HG02571 (cell line): ENCODE data around the gene LMX1A.

Source experiments
- ATAC-seq: cut with Tn5 transposase; IDR thresholded peaks from one replicate; pipeline ENCODE4 v1.9.1; 2021; ENCODE audit warnings: mild to moderate bottlenecking, moderate library complexity; ENCODE audit not compliant: unreplicated experiment

The LMX1A gene

GRCh38 chr1:165369255-165369848 lies 12.8 kb upstream of the LMX1A start:
- ATAC-seq, result peak; percentile 49

- ATAC-seq, result peak; percentile 58
These were observed 11.0 kb upstream of the LMX1A start for GRCh38 chr1:165367375-165367993.

DNA sequence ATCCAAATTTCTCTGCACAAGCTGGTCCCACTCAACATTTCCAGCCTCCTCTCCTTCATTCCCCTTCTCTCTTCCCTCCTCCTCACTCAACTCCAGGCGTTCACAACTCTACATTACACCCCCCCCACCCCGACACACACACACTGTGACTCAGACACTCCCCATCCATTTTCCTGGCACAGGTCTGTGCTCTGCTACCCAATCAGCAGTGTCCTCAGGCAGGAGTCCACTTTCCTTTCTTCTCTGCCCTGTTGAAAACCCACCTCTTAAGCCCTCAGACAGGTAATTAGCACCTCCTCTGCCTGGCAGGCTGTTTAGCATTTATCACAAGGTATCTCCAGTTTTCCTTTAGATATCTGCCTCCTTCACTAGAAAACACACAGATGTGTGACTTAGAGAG lies 8.8 kb upstream of the LMX1A start:
- no peak for ATAC-seq

DNA sequence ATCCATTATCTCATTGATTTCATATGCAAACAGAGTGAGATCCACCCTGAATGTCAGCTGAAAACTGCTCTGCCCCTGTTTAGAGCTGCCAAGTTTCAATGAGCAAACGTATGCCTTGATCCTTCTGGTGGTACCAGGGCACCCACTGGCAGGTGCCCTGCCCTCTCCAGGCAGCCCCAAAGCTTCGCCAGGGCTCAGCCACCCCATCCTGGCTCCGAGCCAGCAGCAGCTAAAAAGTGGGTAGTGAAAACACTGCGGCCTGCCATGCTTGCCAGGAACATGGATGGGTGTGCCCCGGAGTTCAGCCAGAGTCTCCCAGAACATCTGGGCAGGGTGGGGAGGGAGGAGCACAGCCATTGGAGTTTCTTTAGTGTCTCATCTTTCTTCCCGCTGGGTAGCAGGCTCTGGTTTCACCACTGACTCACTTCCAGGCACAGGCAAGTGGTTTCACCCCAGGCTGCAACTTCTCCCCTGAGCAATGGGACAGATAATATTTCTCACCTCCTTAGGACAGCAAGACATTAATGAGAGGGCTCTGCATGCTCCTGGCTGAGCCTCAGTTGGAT lies 8.1 kb upstream of the LMX1A start:
- ATAC-seq, result no peak

DNA sequence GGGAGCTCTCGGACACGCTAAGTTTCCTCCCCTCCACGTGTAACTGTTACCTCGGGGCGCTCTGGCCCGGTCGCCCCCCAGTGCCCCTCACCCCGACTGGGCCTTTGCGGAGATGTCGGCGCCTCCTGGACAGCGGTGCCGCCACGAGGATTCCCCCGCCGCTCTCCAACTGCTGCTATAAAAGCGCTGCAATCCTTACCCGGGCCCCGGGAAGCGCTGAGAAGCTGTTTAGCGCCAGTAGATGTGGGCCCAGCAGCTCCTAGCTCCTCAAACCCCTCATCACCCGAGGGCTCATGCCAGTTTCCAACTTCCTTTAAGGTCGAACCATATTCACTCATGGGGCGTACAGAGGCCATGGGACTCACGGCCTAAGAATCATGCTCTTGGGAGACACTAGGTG lies 361 bp upstream of the LMX1A start:
- no peak for ATAC-seq

GRCh38 chr1:165355139-165355976 lies 1.2 kb downstream of the LMX1A start:
- no peak for ATAC-seq

- ATAC-seq, result no peak
These were observed 1.8 kb downstream of the LMX1A start for GRCh38 chr1:165354739-165355138.

GRCh38 chr1:165353731-165354671 lies 2.5 kb downstream of the LMX1A start:
- no peak for ATAC-seq

DNA sequence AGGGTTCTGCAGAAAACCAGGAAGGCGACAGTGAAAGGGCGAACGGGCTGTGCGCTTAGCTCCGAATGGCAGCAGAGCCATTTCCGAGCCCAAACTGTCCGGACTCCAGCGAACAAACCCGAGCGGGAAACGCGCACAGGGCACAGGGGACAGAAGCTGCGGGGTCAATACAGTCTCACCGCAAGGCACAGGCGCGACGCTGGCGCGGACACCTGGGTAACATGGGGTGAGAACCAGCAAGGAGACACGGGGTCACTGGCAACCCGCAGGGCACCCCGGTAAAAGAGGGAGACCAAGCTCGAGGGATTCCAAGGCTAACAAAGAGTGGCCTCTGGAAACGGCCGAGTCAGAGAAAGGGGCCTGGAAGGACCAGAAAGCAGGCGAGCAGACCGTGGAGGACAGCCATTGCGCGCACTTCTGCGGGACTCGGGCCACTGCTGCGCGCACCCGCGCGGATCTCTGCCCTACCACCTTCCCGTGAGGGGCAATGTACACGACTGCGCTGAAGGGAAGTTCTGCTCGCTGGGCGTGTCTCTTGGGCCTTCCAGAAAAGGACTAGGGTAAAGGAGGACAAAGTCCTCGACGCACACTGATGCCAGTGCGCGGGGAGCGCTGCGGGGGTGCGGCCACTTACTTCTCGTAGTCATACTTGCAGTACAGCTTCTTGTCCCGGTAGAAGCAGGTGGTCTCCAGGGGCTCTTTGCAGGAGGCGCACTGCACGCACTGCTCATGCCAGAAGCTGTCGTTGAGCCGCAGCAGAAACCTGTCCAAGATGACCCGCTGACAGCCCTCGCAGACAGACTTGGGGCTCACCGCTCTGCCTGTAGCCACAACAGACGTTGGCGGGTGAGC lies 3.8 kb downstream of the LMX1A start:
- no peak for ATAC-seq

DNA sequence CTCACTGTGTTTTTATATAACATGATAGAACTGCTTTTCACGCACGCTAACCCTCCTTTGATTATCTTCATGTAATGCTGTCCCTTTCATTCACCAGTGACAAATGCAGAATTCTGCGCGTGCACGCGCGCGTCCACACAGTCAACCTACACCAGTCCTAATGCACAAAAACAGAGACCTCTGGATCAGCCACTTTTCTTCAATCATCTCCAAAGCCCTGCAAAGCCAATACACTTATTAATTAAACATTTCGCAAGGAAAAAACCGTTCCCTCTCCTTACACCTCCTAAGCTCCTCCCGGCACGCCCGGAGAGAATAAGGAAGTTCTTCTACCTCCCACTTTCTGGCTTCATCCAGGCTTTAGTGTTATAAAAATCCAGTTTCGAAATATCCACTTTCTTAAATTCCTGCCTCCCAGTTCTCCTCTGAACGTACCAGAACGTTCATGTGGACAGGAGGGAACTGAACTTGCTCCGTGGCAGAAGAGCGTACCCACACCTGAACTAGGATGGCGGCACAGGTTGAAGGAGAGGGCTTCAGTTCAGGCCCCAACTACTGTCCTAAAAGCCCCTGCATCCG lies 4.6 kb downstream of the LMX1A start:
- ATAC-seq, result no peak

GRCh38 chr1:165350840-165351239 lies 5.7 kb downstream of the LMX1A start:
- no peak for ATAC-seq

DNA sequence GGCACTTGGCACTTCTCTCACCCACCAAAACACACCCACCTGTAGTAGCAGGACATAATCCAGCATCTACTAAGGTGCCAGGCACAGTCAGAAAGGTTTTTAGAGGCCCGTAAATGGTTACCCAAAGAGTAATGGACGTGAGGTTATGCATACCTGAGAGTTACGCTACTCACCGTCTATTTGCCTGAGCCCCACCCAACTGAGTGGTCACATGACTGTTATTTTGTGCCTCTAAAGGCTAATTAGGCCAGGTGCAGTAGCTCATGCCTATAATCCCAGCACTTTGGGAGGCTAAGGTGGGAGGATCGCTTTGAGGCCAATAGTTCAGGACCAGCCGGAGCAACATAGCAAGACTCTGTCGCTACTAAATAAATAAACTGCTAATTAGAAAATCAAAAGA lies 11.0 kb downstream of the LMX1A start:
- no peak for ATAC-seq

DNA sequence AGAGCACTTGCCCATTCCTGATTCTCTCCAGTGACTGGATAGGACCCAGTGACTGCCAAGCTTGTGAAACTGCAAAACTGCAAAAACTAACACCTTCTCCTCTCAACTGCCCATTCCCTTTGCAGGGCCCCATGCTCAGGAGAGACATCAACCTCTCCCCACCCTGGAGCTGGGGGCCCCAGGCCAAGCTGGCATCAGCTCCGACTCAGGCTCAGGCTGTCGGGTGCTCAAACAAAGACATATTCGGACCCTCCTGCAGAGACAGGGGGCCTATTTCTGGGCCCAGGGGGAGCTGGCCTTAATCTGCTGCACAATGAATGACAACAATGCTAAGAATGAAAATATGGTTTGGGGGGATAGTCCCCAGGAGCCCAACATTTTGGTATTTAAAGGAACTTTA lies 11.8 kb downstream of the LMX1A start:
- no peak for ATAC-seq

DNA sequence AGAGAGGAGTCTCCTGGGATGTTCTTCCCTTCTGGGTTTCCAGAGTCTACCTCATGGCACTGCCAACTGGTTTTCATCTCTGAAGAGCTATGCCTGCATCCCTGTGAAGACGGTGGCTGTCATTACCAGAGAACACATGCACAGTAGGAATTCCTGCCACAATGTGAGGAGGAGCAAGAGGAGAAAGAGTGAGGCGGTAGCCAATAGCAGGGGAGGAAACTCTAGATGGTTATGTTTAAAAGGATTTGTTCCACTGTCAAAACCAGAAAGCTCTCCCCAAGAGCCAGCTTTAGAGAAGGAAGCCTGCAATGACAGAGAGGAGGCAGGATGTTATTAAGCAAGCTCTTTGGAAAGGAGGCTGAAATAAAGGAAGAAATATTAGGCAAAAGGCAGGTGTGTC lies 12.3 kb downstream of the LMX1A start:
- no peak for ATAC-seq

- no peak for ATAC-seq
These were observed 13.9 kb downstream of the LMX1A start for GRCh38 chr1:165342587-165342986.

- ATAC-seq, result no peak
These were observed 14.3 kb downstream of the LMX1A start for GRCh38 chr1:165342168-165342567.

DNA sequence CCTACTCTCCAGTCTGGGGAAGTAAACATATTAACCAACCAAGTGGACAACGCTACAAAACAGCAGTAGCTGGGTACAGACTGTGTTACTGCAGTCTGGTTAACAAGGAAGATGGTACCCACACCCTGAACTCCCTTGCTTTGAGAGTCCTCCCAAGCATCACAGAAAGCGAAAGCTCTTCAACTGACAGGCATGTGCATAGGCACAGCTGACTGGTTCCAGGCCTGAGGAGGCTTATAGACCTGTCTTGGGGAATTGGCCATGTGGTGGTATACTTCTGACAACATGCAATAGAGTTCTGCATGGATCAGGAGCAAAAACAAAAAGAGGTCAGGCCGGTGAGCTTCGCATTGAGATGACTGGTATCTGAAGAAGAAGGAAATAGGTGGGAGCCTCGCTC lies 17.4 kb downstream of the LMX1A start:
- no peak for ATAC-seq

DNA sequence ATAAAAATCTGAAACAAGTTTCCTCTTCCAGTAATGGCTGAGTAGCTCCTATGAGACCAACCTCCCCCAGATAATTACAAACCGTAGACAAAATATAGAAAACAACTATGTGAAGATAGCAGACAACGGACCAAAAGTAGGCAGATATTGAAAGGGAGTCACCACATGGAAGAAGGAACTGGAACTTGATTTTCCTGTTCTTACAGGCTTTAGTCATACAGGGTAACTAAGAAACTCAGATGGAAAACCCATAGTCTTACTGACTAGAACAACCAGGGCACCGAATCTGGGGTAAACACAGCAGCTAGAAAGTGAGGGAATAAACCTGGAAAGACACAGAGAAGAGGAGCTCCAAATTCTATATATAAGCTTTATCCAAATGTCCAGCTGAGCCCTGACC lies 26.0 kb downstream of the LMX1A start:
- no peak for ATAC-seq

- ATAC-seq, result no peak
These were observed 27.4 kb downstream of the LMX1A start for GRCh38 chr1:165329104-165329503.
